CD4-positive, CD25-positive, alpha-beta regulatory T cell (primary cell): Measurements from ENCODE around the gene PDSS2. TPM values are rescaled to one million over a fixed set of nuclear protein-coding genes. Genes with fewer than 3 reads are reported as not detected.

Experiments
- ATAC-seq, 2 donors: fragments of 150-1000 bp; cut with Tn5 transposase; one replicate each; pipeline ENCODE4 v1.10.0; 2021; ENCODE audit warnings: low read depth in 2 of 2, moderate number of reproducible peaks in 2 of 2, moderate library complexity in 1 of 2
- DNase-seq, 3 donors: peaks; one replicate each; pipeline versions ENCODE4 v3.0.0 to v3.0.0-alpha.2; 2012 to 2022; ENCODE audit warnings: mixed read lengths in 1 of 3
- H3K27ac ChIP-seq: one replicate; pipeline ENCODE4 v1.7.0; 2013; ENCODE audit warnings: mild to moderate bottlenecking, low read length; ENCODE audit not compliant: insufficient read depth, poor library complexity, severe bottlenecking
- H3K27me3 ChIP-seq: one replicate; pipeline ENCODE4 v1.7.0; 2013; ENCODE audit warnings: low read length; ENCODE audit not compliant: control insufficient read depth, insufficient read depth
- H3K36me3 ChIP-seq: one replicate; pipeline ENCODE4 v1.7.0; 2013; ENCODE audit warnings: mild to moderate bottlenecking, low read length, moderate library complexity; ENCODE audit not compliant: control insufficient read depth, insufficient read depth
- H3K4me1 ChIP-seq: 2 replicates; pipeline ENCODE4 v1.7.0; 2013; ENCODE audit warnings: mild to moderate bottlenecking, low read length; ENCODE audit not compliant: insufficient read depth, control insufficient read depth, poor library complexity, severe bottlenecking
- H3K4me3 ChIP-seq: one replicate; pipeline ENCODE4 v1.7.0; 2013; ENCODE audit warnings: low read depth, mild to moderate bottlenecking, low read length, moderate library complexity
- H3K9me3 ChIP-seq, 2 experiments: 1 replicate in 1 of 2; 2 replicates in 1 of 2; pipeline ENCODE4 v1.7.0; 2013; ENCODE audit warnings: low read length in 2 of 2, mild to moderate bottlenecking in 1 of 2, moderate library complexity in 1 of 2; ENCODE audit not compliant: control insufficient read depth in 2 of 2
- H3K27ac Mint-ChIP-seq, 3 donors: one replicate each; pipeline ENCODE4 v1.8.0; 2020 to 2022; ENCODE audit warnings: mild to moderate bottlenecking in 3 of 3, mixed read lengths in 3 of 3, moderate library complexity in 2 of 3
- H3K27me3 Mint-ChIP-seq: one replicate; pipeline ENCODE4 v1.8.0; 2022; ENCODE audit warnings: mild to moderate bottlenecking, mixed read lengths
- H3K36me3 Mint-ChIP-seq: one replicate; pipeline ENCODE4 v1.8.0; 2020; ENCODE audit warnings: mixed read lengths
- H3K4me1 Mint-ChIP-seq, 4 donors: one replicate each; pipeline ENCODE4 v1.8.0; 2020 to 2022; ENCODE audit warnings: mixed read lengths in 4 of 4, mild to moderate bottlenecking in 1 of 4
- H3K4me3 Mint-ChIP-seq, 4 donors: one replicate each; pipeline ENCODE4 v1.8.0; 2020 to 2022; ENCODE audit warnings: mild to moderate bottlenecking in 4 of 4, mixed read lengths in 4 of 4, moderate library complexity in 3 of 4
- H3K9me3 Mint-ChIP-seq, 7 donors: one replicate each; pipeline ENCODE4 v1.8.0; 2020 to 2022; ENCODE audit warnings: mixed read lengths in 7 of 7, mild to moderate bottlenecking in 3 of 7, moderate library complexity in 2 of 7
- polyA plus RNA-seq, 4 donors: library from polyadenylated mRNA; unstranded; fragments of 300-500 nt; fragmentation: Illumina TruSeq; gene quantifications; one replicate each; pipeline ENCODE4 v1.2.3, GENCODE V29; 2021
- total RNA-seq: library from RNA; stranded (reverse); gene quantifications from one replicate; pipeline ENCODE4 v1.2.3, GENCODE V29; 2022

The PDSS2 gene
- total and polyA plus RNA-seq, 5 donors from 2014 or later, result 11.6 to 18.8 (median 15.1) TPM

GRCh38 chr6:107460083-107460631, 793 bp upstream of the PDSS2 start:
- H3K27ac ChIP-seq, result peak overlapping the region; percentile 73
- Mint-ChIP-seq H3K36me3 (peaks cover 2% of the 10 kb centered on the region), H3K27ac (peak overlapping the region; percentile 97 to 99 (median 98)), H3K4me1 (peaks cover 18 to 37% (median 24%) of the 10 kb centered on the region in 4 donors), H3K27me3 (peaks cover 6% of the 10 kb centered on the region), H3K4me3 (peak overlapping the region; percentile 96 to 100 (median 98)), H3K9me3 (peaks cover 0 to 2% (median 0%) of the 10 kb centered on the region in 7 donors)
- H3K9me3 ChIP-seq, result no peaks in the 10 kb centered on the region
- ATAC-seq, result no peak
- no peaks in the 10 kb centered on the region for H3K27me3 ChIP-seq
- DNase-seq, result no peak
- H3K36me3 ChIP-seq, result no peaks in the 10 kb centered on the region
- H3K4me3 ChIP-seq, result peak overlapping the region; percentile 98
- peaks cover 12% of the 10 kb centered on the region for H3K4me1 ChIP-seq

- H3K27me3 ChIP-seq, result no peaks in the 10 kb centered on the region
- peak overlapping the region; percentile 73 for H3K27ac ChIP-seq
- H3K36me3 ChIP-seq, result no peaks in the 10 kb centered on the region
- H3K9me3 ChIP-seq, result no peaks in the 10 kb centered on the region
- H3K4me3 Mint-ChIP-seq, result peak overlapping the region; percentile 96 to 100 (median 98)
- peak overlapping the region; percentile 97 to 99 (median 98) for H3K27ac Mint-ChIP-seq
- H3K4me1 Mint-ChIP-seq, result peaks cover 18 to 40% (median 29%) of the 10 kb centered on the region in 4 donors
- H3K36me3 Mint-ChIP-seq, result peaks cover 5% of the 10 kb centered on the region
- H3K27me3 Mint-ChIP-seq, result peaks cover 5% of the 10 kb centered on the region
- H3K9me3 Mint-ChIP-seq, result peaks cover 0 to 2% (median 0%) of the 10 kb centered on the region in 7 donors
- peaks cover 12% of the 10 kb centered on the region for H3K4me1 ChIP-seq
- peak in 2 of 3 donors; percentile 18 to 63 for DNase-seq
- peak overlapping the region; percentile 98 for H3K4me3 ChIP-seq
- ATAC-seq, result peak in 1 of 2 donors; percentile 13
Measured at GRCh38 chr6:107458672-107459282, 587 bp downstream of the PDSS2 start.

- Histone ChIP-seq H3K27ac (no peak overlapping the region), H3K36me3 (no peaks in the 10 kb centered on the region), H3K9me3 (peaks cover 16 to 30% of the 10 kb centered on the region in 2 experiments), H3K4me1 (no peaks in the 10 kb centered on the region), H3K27me3 (no peaks in the 10 kb centered on the region), H3K4me3 (no peak overlapping the region)
- DNase-seq (no peak), ATAC-seq (no peak)
- Mint-ChIP-seq H3K27me3 (no peaks in the 10 kb centered on the region), H3K9me3 (peaks cover 6 to 32% (median 14%) of the 10 kb centered on the region in 7 donors), H3K36me3 (peaks cover 46% of the 10 kb centered on the region), H3K27ac (no peak overlapping the region), H3K4me1 (peaks cover 0 to 10% (median 7%) of the 10 kb centered on the region in 4 donors), H3K4me3 (peak overlapping the region in 1 of 4 donors; percentile 31)
Measured at GRCh38 chr6:107448776-107449175, 10.6 kb downstream of the PDSS2 start.

- no peak overlapping the region for H3K4me3 ChIP-seq
- no peaks in the 10 kb centered on the region for H3K4me1 ChIP-seq
- DNase-seq (no peak), ATAC-seq (no peak)
- H3K27ac ChIP-seq, result no peak overlapping the region
- no peaks in the 10 kb centered on the region for H3K27me3 ChIP-seq
- H3K4me1 Mint-ChIP-seq, result peaks cover 0 to 12% (median 8%) of the 10 kb centered on the region in 4 donors
- peaks cover 6 to 32% (median 14%) of the 10 kb centered on the region in 7 donors for H3K9me3 Mint-ChIP-seq
- no peaks in the 10 kb centered on the region for H3K36me3 ChIP-seq
- H3K27ac Mint-ChIP-seq, result no peak overlapping the region
- H3K27me3 Mint-ChIP-seq, result no peaks in the 10 kb centered on the region
- no peak overlapping the region for H3K4me3 Mint-ChIP-seq
- H3K36me3 Mint-ChIP-seq, result peaks cover 40% of the 10 kb centered on the region
- peaks cover 16 to 30% of the 10 kb centered on the region in 2 experiments for H3K9me3 ChIP-seq
Measured at GRCh38 chr6:107447663-107448216, 11.6 kb downstream of the PDSS2 start.

GRCh38 chr6:107444277-107444676, 15.1 kb downstream of the PDSS2 start:
- Histone ChIP-seq H3K9me3 (peaks cover 14 to 26% of the 10 kb centered on the region in 2 experiments), H3K4me1 (no peaks in the 10 kb centered on the region), H3K36me3 (no peaks in the 10 kb centered on the region), H3K4me3 (no peak overlapping the region), H3K27me3 (no peaks in the 10 kb centered on the region), H3K27ac (no peak overlapping the region)
- Mint-ChIP-seq H3K27ac (no peak overlapping the region), H3K9me3 (peaks cover 3 to 27% (median 10%) of the 10 kb centered on the region in 7 donors), H3K4me1 (peaks cover 5 to 28% (median 16%) of the 10 kb centered on the region in 4 donors), H3K27me3 (no peaks in the 10 kb centered on the region), H3K36me3 (peaks cover 26% of the 10 kb centered on the region), H3K4me3 (peak overlapping the region in 1 of 4 donors; percentile 24)
- no peak for ATAC-seq
- no peak for DNase-seq

GRCh38 chr6:107443608-107444267, 15.6 kb downstream of the PDSS2 start:
- peaks cover 10 to 23% of the 10 kb centered on the region in 2 experiments for H3K9me3 ChIP-seq
- H3K27ac ChIP-seq, result no peak overlapping the region
- no peaks in the 10 kb centered on the region for H3K4me1 ChIP-seq
- ATAC-seq (no peak), DNase-seq (no peak)
- no peak overlapping the region for H3K4me3 ChIP-seq
- Mint-ChIP-seq H3K9me3 (peaks cover 3 to 23% (median 8%) of the 10 kb centered on the region in 7 donors), H3K27ac (no peak overlapping the region), H3K4me3 (peak overlapping the region in 1 of 4 donors; percentile 24), H3K36me3 (peaks cover 25% of the 10 kb centered on the region), H3K4me1 (peaks cover 10 to 28% (median 20%) of the 10 kb centered on the region in 4 donors), H3K27me3 (no peaks in the 10 kb centered on the region)
- H3K36me3 ChIP-seq, result no peaks in the 10 kb centered on the region
- H3K27me3 ChIP-seq, result no peaks in the 10 kb centered on the region

- Histone ChIP-seq H3K4me3 (no peak overlapping the region), H3K27ac (no peak overlapping the region), H3K36me3 (no peaks in the 10 kb centered on the region), H3K4me1 (no peaks in the 10 kb centered on the region), H3K27me3 (no peaks in the 10 kb centered on the region), H3K9me3 (peaks cover 5 to 16% of the 10 kb centered on the region in 2 experiments)
- Mint-ChIP-seq H3K9me3 (peaks cover 0 to 16% (median 2%) of the 10 kb centered on the region in 7 donors), H3K4me3 (no peak overlapping the region), H3K4me1 (peaks cover 12 to 30% (median 22%) of the 10 kb centered on the region in 4 donors), H3K27ac (peak overlapping the region in 1 of 3 donors; percentile 32), H3K27me3 (no peaks in the 10 kb centered on the region), H3K36me3 (peaks cover 19% of the 10 kb centered on the region)
- DNase-seq, result no peak
- ATAC-seq, result no peak
Measured at GRCh38 chr6:107442938-107443607, 16.3 kb downstream of the PDSS2 start.
